NB4 (cell line): Measurements from ENCODE around the gene FBXL13.

Experiments
- DNase-seq: peaks from one replicate; pipeline ENCODE4 v3.0.0; 2010; ENCODE audit warnings: low read depth
- H3K4me3 ChIP-seq: one replicate; pipeline ENCODE4 v1.5.1; 2011; ENCODE audit warnings: mild to moderate bottlenecking, low read depth, low read length, moderate library complexity
- MYC ChIP-seq: IDR thresholded peaks from 2 replicates; pipeline ENCODE4 v1.6.1; 2011; ENCODE audit warnings: low read depth, low read length
- POLR2A ChIP-seq: IDR thresholded peaks from 2 replicates; pipeline ENCODE4 v1.6.1; 2011; ENCODE audit warnings: mild to moderate bottlenecking; ENCODE audit not compliant: insufficient read length; ENCODE audit errors: extremely low read depth
- TF ChIP-seq, protein P1 (sequence below): IDR thresholded peaks from one replicate; pipeline ENCODE4 v1.5.1; 2012; ENCODE audit warnings: low read depth, low read length
- TF ChIP-seq, protein P2 (sequence below): IDR thresholded peaks from 2 replicates; pipeline ENCODE4 v1.6.1; 2011; ENCODE audit warnings: low read depth, low read length

The FBXL13 gene

DNA sequence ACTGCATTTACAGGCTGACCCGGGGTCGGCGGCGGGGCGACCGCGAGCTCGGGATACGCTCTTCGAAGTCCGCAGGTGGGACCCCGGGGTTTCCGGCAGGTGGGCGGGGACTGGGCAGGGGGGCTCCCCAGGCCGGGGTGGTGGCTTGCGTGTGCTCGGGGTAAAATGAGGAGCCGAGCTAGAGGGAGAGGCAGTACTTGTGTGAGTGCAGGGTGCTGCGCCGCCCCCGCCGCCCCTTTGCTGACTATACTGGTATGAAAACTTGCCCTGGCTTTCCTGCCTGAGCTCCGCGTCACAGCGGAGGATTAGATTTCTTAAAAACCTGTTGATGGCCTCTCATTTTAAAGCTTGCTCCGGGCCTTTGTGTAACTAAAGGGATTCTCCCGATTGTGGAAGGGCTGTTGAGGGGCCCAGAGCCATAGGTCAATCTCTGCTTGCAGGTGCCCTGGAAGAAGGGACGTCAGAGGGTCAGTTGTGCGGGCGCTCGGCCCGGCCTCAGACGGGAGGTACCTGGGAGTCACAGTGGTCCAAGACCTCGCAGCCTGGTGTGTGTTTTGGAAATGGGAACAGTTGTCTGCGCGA, 832 bp upstream of the FBXL13 start:
- TF ChIP-seq MYC (no peak), POLR2A (no peak)
- TF ChIP-seq, protein P1, sequence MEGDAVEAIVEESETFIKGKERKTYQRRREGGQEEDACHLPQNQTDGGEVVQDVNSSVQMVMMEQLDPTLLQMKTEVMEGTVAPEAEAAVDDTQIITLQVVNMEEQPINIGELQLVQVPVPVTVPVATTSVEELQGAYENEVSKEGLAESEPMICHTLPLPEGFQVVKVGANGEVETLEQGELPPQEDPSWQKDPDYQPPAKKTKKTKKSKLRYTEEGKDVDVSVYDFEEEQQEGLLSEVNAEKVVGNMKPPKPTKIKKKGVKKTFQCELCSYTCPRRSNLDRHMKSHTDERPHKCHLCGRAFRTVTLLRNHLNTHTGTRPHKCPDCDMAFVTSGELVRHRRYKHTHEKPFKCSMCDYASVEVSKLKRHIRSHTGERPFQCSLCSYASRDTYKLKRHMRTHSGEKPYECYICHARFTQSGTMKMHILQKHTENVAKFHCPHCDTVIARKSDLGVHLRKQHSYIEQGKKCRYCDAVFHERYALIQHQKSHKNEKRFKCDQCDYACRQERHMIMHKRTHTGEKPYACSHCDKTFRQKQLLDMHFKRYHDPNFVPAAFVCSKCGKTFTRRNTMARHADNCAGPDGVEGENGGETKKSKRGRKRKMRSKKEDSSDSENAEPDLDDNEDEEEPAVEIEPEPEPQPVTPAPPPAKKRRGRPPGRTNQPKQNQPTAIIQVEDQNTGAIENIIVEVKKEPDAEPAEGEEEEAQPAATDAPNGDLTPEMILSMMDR: no peak
- TF ChIP-seq, protein P2, sequence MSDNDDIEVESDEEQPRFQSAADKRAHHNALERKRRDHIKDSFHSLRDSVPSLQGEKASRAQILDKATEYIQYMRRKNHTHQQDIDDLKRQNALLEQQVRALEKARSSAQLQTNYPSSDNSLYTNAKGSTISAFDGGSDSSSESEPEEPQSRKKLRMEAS: no peak
- DNase-seq: peak; percentile 83
- peak overlapping the region; percentile 86 for H3K4me3 ChIP-seq

DNA sequence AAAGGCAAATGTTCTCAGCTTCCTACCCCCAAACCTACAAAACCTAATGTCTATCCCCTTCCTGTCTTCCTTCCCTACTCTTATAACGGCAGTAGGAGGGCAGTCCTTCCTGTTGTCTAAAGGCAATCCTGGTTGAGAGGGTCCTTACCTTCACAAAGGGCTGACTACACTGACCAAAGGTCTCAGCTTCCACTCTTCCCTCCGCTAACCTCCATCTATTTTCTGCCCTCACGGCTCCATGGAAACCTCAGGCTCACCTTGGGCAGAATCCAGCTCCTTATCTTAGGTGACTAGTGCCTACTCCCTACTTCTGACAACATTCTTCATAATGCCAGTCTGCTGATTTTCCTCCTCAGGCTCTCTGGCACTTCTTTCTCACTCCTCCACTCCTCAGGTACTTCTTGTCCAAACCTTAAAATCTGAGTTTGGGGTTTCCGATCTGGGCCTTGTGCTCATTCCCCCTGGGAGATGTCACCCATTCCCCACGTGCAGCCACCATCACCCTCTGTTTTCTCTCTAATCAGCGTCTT, 542 bp downstream of the FBXL13 start:
- peak overlapping the region; percentile 73 for H3K4me3 ChIP-seq
- no peak for DNase-seq
- TF ChIP-seq MYC: peak; percentile 76
- TF ChIP-seq, protein P2: no peak
- TF ChIP-seq, protein P1: no peak
- no peak for TF ChIP-seq POLR2A

DNA sequence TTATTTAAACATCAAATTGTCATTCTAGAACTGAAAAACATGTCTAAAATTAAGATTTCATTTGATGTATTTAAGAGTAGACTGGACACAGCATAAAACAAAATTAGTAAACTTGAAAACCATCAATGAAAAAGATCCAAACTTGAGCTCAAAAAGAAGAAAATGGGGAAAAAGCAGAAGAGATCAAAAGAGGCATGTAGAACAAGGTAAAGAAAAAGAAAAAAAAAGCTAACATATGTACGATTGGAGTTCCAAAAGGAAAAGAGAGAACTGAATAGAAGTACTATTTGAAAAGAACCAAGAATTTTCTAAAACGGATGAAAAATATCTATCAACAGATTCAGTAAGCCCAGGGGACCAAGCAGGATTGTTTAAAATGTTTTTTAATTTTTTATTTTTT, 3.6 kb downstream of the FBXL13 start:
- no peak for DNase-seq
- TF ChIP-seq POLR2A: no peak
- TF ChIP-seq, protein P2: no peak
- TF ChIP-seq MYC: no peak
- TF ChIP-seq, protein P1: no peak
- H3K4me3 ChIP-seq: no peak overlapping the region

DNA sequence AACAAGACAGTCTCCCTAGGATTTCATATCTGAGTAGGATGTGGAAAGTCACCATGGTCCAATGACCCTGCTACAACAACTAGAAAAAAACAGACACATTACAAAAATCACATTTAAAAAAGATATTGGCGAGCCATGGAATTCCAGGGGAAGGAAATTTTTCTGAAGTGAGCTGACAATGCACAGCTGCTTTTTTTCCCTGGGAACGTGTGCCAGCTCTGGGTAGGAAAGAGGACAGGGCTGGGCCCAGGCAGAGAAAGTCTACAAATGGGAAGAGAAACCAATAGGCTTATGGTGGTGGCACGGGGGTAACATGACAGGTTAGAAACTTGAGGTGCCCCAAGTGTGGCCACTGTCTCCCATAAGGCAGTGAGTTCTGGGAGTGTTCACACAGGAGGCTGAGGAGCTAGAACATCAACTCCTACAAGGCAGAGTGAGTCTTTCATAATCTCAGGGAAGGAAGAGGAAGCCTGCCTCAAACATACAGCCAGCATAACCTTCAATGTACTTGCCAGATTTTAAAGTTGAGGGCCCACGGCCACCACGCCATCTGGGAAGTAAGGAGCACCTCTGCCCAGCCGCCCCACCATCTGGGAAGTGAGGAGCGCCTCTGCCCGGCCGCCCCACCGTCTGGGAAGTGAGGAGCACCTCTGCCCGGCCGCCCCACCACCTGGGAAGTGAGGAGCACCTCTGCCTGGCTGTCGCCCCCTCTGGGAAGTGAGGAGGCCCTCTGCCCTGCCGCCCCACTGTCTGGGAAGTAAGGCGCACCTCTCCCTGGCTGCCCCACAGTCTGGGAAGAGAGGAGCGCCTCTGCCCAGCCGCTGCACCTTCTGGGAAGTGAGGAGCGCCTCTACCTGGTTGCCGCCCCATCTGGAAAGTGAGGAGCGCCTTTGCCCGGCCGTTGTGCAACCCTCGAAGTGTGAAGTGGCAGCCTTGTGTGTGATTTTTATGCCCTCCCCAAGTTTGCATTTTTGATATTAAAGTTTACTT, 5.9 kb downstream of the FBXL13 start:
- no peak overlapping the region for H3K4me3 ChIP-seq
- no peak for DNase-seq
- TF ChIP-seq, protein P2: no peak
- TF ChIP-seq POLR2A (no peak), MYC (no peak)
- TF ChIP-seq, protein P1: no peak

DNA sequence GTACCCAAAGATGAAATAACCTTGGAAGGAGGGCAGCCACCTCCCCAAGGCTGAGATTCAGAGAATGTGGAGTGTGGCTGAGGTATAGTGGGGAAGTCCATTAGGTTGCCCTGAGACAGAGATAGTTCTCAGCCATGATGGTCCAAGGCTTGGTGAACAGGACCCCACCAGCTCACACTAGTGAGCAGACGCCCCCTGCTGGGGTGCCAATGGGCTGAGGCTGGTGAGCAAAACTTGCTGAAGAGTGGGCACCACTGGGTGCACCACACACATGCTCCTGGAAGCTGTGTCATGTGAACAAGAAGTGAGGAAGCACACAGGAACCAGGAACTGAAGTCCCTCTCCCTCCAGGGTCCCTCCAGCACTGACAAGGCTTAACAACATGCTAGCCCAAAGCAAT, 8.9 kb downstream of the FBXL13 start:
- TF ChIP-seq MYC (no peak), POLR2A (no peak)
- TF ChIP-seq, protein P2: no peak; the same call in 1 of the 2 replicates
- TF ChIP-seq, protein P1: peak; percentile 97
- DNase-seq: peak; percentile 85
- no peak overlapping the region for H3K4me3 ChIP-seq
